ENCODE results near the gene TSC1.
"Not testable (repeated sequence)": the region's sequence is repeated elsewhere in the genome, so short reads cannot be mapped to it uniquely, and the experiment has no call there.

TSC1 gene

GRCh38 chr9:132976571-132976970, 32.2 kb upstream of the TSC1 start:
- DNase-seq = no peak

- DNase-seq = no peak
These were observed 31.5 kb upstream of the TSC1 start for GRCh38 chr9:132975961-132976360.

DNA sequence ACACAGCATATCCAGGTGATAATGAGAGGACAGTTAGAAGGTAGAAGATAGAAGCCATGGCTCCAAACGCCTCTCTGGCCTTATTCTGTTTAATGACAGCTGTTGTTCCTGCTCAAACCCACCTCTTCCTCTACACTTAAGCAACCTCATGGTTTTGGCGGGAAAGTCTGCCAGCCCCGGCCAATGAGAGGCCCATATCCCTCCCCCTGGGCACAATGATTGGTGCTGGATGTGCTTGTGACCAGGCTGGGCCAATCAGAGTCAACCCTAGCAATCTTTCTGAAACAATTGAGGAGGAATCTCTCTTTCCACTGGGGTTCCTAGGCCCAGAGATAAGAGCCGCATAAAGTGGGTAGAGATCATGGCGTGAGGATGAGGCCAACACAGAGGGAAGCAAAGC, 29.3 kb upstream of the TSC1 start:
- DNase-seq = peak in 1 of 2 donors; percentile 26

- DNase-seq = no peak
These were observed 28.8 kb upstream of the TSC1 start for GRCh38 chr9:132973166-132973565.

DNA sequence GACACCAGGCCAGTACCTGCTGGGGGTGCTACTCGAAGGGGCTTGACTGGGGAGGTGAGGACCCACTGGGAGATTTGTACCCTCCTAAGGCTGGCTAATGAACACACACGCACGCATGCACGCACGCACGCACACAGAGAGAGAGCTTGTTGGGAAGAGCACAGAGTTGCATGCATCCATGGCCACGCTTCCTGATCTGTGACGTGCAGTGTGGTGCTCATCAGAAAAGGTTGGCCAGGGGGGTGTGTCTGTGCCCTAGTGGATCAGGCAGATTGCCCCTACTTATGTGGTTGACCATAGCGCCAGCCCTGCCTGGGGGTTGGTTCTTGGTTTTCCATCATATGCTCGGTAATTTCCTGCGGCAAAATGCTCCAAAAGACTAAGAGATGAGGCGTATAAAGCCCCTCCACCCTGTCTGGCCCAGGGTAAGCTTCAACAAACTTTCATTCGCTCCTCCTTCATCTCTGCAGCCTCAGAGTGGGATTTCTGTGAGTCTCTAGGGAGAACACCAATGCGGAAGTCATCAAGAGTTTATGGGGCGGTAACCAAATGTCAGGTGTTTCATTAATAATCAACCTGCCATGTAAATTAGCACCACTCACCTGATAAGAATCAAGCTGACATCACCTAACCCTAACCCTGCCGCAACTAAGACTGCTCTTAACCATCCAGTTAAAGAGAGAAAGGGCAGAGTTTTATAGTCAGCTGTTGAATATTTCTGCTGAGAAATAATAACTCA, 26.1 kb upstream of the TSC1 start:
- no peak for DNase-seq

DNA sequence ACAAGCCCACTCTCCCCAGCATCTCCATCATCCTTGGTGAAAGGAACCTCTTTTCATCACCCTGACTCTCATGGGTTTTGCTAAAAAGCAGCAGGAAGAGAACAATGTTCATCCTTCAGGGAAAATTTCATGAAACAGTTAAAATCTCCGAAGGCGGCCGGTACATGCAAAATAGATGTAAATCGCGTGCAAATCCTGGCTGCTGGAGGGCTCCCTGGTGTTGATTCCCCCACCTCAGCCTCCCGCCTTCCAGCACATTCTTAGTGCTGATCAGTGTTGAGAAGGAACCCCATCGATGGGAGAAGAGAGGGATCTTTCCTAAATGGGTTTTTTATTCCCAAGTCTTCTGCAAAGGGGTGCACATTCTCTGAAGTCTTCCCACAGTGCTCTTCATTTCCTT, 25.4 kb upstream of the TSC1 start:
- no peak for DNase-seq

- not testable (repeated sequence) for DNase-seq
These were observed 23.5 kb upstream of the TSC1 start for GRCh38 chr9:132967908-132968307.

- no peak for DNase-seq
These were observed 21.1 kb upstream of the TSC1 start for GRCh38 chr9:132965478-132965877.

DNA sequence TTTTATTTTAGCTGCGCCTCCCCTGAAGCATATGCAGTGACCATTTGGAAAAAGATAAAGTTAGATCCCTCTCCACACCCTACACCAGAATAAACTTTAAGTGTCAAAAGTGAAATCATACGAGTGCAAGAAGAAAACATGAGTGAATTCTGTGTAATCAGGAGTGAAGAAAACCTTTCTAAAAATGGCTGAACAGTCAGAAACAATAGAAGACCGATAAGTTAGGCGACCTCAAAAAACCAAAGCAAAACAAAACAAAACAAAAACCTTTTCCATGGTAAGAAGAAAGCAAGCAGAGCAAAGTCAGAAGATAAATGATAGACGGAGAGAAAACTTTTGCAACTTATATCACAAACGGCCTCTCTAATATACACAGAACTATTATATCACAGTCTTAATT, 16.6 kb upstream of the TSC1 start:
- DNase-seq = no peak

DNA sequence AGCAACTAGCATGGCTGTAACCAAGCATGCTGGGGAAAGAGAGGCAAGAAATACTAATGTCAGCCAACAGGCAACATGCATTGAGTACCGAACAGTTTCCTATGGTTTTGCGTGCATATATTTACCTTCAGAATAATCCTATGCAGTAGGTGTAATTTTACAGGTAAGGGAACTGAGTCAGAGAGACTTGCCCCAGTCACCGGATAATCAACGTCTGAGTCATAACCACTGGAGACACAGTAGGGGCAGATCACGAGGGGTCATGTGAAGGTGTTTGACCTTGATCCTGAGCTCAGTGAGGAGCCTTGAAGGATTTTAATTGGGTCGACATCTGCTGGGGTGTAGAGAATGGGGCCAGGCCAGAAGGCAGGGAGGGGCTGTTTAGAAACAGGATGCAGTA, 13.4 kb upstream of the TSC1 start:
- no peak for DNase-seq

DNA sequence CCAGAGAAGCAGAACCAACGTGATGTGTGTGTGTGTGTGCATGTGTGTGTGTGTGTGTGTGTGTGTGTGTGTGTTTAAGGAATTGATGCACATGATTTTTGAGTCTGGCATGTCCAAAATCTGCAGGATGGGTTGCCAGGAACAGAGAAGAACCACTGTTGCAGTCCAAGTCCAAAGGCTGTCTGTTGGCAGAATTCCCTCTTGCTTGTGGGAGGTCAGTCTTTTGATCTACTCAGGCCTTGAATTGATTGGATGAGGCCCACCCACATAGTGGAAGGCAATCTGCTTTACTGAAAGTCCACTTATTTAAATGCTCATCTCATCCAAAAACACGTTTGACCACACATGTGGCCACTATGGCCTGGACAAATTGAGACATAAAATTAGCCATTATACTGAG, 11.4 kb upstream of the TSC1 start:
- no peak for DNase-seq

- DNase-seq = no peak
These were observed 10.7 kb upstream of the TSC1 start for GRCh38 chr9:132955123-132955522.

- no peak for DNase-seq
These were observed 5.3 kb upstream of the TSC1 start for GRCh38 chr9:132949709-132950108.

DNA sequence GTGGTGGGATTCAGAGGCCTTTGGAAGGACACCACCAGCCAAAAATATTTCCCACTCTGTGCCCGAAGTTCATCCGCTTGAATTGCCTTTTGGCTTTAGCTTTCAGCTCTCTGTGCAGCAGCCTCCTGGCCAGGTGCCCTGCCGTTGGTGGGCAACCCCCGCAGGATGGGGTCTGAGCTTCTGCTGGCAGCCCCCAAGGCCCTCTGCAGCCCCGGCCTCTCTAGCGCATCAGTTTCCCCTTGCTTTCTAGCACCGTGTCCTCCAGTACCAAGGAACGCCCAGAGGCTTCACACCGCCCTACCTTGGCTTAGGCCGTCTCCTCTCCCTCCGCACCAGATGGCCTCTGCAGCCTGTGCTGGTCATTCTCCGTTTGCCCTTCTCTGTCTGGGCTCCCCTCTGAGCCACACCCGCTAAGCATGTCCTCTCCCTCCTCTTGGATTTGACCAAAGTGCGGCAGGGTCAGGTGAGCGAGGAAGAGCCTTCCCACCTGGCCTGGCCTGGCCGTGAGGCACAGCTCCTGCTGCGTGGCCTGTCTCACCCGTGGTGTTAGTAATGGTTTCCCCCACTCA, 4.2 kb upstream of the TSC1 start:
- DNase-seq = no peak

DNA sequence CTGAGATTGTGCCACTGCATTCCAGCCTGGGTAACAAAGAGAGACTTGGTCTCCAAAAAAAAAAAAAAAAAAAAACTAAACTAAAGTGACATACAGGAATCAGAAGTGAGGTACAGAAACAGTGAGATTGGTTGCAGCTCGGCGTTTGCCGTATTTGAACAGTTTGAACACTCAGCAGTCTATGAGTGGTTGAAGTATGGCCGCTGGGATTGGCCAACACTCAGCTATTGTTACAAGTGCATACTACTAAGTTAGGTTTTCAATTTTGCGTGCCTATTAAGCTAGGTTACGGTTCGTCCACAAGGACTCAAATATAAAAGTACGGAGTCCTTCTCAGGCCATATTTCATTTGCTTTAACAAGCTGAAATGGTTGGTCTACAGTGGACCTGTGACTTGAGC, 3.3 kb upstream of the TSC1 start:
- no peak for DNase-seq

DNA sequence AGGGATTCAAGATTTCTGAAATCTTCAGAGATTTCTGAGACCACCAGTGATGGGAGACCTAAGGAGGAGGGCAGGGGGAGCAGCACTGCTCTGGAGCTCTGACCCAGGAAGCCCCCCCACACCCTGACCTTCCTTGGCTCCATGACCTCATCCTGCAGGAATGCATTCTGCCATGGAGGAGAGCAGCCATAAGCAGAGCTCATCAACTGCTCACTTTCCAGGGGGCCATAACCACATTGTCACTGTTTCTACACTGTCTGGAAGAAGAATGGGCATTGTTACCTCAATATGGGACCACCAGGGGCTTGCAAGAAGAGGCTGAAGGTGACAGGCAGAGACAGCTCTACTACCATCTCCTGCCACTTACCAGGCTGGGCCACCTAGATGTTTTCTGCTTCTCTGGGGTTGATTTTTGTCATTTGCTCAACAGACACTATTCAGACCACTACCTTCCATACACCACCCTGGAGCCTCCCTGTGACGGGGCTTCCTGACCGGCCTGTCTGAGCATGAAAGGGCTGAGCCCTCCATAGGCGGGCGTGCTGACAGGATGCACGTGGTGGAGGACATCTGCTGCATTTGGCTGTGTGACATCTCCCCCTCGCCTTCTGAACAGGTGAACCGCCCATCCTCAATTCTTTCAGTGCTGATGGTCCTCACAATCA, 2.3 kb upstream of the TSC1 start:
- DNase-seq = no peak

DNA sequence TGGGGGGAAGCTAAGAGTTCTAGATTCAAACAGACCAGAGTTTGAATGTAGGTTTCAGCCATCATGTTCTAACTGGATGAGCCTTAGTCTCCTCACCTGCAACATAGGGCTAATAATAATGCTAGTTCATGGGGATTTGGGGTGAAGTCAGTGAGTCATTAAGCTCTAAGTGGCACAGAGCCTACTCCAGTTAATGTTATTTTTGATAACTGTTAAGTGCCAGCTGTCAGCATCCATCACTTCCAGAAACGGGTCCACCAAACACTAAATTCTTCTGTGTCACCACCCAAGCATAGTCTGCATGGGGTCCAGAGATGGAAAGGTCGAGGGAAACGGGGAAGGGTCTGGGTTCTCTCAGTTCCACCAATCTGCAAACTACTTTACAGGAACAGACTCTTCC, 1.8 kb upstream of the TSC1 start:
- no peak for DNase-seq

DNA sequence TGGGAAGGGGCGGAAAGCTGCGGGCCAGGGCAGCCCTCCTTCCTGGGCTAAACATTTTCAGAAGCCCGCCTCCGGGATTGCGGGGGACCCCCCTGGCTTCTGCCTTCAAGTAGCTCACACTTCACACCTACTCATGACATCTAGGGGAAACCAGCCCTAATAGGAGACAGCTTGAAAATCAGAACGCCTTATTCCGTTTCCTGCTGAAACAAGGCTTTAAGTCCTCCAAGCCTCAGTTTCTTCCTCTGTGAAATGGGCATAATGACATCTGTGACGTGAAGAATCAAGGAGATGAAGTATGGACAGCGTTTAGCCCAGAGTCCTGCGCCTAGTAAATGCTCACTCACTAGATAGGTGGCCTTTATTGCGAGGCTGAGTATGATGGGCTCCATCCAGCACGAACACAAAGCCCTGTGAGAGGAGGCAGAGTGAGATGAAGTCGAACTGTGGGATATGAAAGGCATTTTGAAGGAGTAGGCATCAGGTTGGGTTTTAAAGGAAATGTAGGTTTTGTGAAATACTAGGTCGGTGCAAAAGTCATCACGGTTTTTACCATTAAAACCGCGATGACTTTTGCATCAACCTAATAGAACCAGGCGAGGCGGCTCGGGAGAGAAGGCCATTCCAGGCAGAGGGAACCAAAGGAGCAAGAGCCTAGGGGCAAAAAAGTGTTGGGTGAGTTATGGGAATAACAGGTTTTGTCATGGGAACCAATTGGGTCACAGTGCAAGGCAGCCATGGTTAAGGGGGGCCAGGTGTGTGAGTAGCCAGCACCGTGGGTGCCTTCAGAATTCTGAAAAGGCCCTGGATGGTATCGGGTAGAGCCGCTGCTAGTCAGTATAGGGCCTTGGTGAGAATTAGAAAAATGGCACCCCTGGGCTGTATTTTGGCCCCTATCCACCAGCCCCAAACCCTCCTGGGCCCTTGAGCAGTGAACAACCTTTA, 1.0 kb upstream of the TSC1 start:
- DNase-seq = no peak

- DNase-seq = peak; percentile 5 to 11
These were observed 644 bp downstream of the TSC1 start for GRCh38 chr9:132943651-132944293.

- DNase-seq = no peak
These were observed 1.8 kb downstream of the TSC1 start for GRCh38 chr9:132942541-132943182.

DNA sequence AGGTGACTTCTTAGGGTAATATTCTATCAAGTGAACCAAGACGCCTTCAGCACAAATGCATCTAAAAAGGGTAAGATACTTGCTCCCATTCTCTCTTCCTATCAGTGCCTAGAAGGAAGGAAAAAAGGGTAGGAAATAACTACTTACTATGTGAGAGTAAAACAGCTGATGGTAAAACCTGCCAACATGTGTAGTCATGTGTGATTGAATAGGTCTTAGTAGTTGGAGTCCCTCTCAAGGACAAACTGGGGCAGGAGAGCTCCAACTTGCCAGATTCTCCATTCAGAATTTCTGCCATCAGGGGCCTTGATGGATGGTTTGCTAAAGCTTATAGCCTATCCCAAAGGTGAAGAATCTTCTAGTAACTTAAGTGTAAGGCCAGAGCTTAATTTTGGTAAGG, 5.2 kb downstream of the TSC1 start:
- DNase-seq = no peak

GRCh38 chr9:132937463-132937901, 6.9 kb downstream of the TSC1 start:
- DNase-seq = no peak
